Ecto neural progenitor cell (in vitro differentiated cells): ENCODE results near the gene SLC22A7.
"Not testable (repeated sequence)": the region's sequence is repeated elsewhere in the genome, so short reads cannot be mapped to it uniquely, and the experiment has no call there.

Experiments
- DNase-seq: peaks from one replicate; pipeline ENCODE4 v3.0.0-alpha.2; 2018; ENCODE audit warnings: low spot score

The SLC22A7 gene

DNA sequence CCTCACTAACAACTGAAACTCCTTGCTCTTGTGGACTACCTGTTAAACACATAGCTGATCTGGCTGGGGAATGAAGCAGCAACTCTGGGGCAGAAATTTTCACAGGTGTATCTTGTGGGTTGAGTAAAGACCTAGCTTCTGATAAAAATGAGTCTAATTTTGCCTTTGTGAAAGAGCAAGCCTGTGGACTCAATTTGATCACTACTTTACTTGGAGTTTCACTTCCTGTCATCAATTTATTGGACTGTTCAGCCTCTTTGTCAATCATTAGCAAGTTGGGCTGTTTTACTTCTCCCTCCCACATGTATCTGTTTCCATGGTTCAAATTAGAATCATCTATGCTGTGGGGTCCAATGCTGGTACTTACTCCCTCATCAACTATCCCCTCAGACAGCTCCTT, 40.2 kb downstream of the SLC22A7 start:
- no peak for DNase-seq

DNA sequence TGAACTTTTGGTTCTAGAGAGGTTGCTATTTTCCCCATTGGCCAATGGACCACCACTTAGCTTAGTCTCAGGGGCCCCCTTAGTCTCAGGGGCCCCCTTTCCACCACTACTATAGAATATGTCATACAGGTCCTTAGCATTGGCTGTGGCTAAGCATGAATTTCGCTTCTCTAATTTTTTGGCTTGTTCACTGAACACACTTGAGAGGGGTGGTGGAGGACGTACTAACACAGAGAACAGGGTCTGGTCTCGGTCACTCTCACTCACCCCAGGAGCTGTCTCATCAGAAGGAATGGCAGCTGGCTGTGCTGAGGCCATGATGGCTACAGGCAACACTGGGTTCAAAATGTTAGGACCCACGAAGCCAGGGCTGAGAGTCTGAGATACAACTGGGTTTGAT, 41.1 kb downstream of the SLC22A7 start:
- DNase-seq, result no peak

DNA sequence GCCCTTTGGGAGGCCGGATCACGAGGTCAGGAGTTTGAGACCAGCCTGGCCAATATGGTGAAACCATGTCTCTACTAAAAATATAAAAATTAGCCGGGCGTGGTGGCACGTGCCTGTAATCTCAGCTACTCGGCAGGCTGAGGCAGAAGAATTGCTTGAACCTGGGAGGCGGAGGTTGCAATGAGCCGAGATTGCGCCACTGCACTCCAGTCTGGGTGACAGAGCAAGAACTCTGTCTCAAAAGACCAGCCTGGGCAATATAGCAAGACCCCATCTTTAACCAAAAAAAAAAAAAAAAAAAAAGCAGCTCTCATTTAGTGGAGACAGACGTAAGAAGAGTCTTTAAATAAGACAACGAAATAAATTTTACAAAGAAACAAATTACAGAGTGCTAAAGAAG, 48.2 kb downstream of the SLC22A7 start:
- DNase-seq, result not testable (repeated sequence)

DNA sequence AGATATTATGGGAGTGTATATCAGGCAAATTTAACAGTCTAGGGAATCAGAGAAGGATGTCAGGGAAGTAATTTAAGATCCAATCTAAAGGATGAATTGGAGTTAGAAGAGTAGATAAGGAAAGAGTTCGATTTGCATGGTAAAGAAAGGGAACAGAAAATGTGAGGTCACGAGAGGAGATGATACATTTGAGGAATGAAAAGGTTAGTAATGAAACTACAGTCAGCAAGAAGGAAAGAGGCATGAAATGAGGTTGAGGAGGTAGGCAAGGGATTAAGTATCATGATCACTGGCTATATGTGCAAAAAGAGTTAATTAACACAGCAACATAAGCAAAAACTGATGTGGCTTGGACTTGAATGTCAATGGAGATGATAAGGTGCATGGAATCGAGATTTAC, 49.0 kb downstream of the SLC22A7 start:
- DNase-seq, result no peak

DNA sequence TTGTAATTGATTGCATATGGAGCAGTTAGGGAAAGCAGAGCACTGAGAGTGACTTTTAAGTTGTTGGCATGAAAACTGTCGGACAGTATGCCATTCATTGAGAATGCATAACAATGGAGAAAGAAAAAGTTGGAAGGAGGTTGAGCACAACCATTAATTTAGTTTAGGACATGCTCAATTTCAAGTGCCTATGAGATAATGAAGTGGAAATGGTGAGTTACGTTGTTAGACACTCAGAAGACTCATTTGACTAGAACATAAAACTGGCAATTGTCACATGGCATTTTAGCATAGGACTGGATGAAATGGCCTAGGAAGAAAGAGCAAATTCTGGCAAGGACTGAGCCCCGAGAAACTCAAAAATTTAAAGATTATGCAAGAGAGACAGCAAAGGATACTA, 49.4 kb downstream of the SLC22A7 start:
- no peak for DNase-seq

DNA sequence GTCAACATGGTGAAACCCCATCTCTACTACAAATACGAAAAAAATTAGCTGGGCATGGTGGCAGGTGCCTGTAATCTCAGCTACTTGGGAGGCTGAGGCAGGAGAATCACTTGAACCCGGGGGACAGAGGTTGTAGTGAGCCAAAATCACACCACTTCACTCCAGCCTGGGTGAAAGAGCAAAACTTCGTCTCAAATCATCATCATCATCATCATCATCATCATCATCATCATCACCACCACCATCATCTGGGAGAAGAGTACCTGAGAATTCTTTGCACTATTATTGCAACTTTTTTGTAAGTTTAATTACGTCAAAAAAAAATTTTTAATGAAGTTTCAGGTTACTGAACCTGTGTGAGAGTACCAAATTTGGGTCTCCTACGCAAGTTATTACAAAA, 53.9 kb downstream of the SLC22A7 start:
- DNase-seq, result not testable (repeated sequence)
